ENCODE results near the gene TOLLIP.

DNA sequence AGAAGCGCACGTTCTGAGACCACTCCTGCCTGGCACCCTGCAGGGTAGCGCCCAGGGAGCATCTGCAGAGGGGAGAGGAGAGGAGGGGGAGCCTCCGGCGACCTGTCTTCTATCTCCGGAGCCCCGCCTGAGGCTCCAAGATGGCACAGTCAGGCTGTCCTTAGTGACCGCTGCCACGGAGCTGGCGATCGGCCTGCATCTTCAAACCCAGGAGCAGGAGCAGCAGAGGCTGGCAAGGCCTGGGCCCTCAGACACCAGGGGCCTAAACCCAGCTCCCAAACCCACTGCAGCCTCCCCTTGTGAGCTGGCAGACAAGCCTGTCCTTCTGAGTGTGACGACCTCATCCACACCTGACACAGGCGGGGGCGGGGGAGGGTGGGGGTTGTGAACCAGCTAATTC lies 34.9 kb downstream of the TOLLIP start:
- TF ChIP-seq, protein P1, sequence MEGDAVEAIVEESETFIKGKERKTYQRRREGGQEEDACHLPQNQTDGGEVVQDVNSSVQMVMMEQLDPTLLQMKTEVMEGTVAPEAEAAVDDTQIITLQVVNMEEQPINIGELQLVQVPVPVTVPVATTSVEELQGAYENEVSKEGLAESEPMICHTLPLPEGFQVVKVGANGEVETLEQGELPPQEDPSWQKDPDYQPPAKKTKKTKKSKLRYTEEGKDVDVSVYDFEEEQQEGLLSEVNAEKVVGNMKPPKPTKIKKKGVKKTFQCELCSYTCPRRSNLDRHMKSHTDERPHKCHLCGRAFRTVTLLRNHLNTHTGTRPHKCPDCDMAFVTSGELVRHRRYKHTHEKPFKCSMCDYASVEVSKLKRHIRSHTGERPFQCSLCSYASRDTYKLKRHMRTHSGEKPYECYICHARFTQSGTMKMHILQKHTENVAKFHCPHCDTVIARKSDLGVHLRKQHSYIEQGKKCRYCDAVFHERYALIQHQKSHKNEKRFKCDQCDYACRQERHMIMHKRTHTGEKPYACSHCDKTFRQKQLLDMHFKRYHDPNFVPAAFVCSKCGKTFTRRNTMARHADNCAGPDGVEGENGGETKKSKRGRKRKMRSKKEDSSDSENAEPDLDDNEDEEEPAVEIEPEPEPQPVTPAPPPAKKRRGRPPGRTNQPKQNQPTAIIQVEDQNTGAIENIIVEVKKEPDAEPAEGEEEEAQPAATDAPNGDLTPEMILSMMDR (IDR thresholded peaks at IDR 0.05): no peak
- no peak for TF ChIP-seq POLR2A (IDR thresholded peaks at IDR 0.05)

Measured in body of pancreas (tissue), 4 donors.